GM13976 (cell line): ENCODE data around the gene TPM2.

ENCODE experiments used
- DNase-seq: peaks from one replicate; pipeline ENCODE4 v3.0.0; 2012; ENCODE audit warnings: low spot score
- CTCF ChIP-seq: IDR thresholded peaks from 2 replicates; pipeline ENCODE4 v1.5.1; 2012; ENCODE audit warnings: borderline replicate concordance, mild to moderate bottlenecking; ENCODE audit not compliant: insufficient read depth; ENCODE audit errors: extremely low read depth, missing control alignments, control extremely low read depth
- in situ Hi-C: fragments of 300-500 bp; cut with MboI; formaldehyde crosslinking; loops from one replicate; pipeline ENCODE4 v1.12.0; 2022; ENCODE audit warnings: low sequenced_read_pairs, mixed read lengths, inconsistent platforms; ENCODE audit not compliant: unreplicated experiment

TPM2 gene

GRCh38 chr9:35674025-35674361, 15.7 kb downstream of the TPM2 start:
- in situ Hi-C loops, result no loop called here
- no peak for TF ChIP-seq CTCF
- DNase-seq, result no peak

GRCh38 chr9:35673132-35674024, 16.3 kb downstream of the TPM2 start, which contains the start of gene CA9:
TSS of gene CA9 (plus strand) at chr9:35673928. CDS start at chr9:35673960, 32 bp downstream.
- no peak for TF ChIP-seq CTCF
- no peak for DNase-seq
- in situ Hi-C loops, result no loop called here

- no peak for TF ChIP-seq CTCF
- in situ Hi-C loops, result no loop called here
- DNase-seq, result no peak
Measured at GRCh38 chr9:35669331-35670145, 20.2 kb downstream of the TPM2 start.

GRCh38 chr9:35667939-35668338, 21.8 kb downstream of the TPM2 start:
- in situ Hi-C loops, result no loop called here
- DNase-seq, result no peak

GRCh38 chr9:35666549-35666948, 23.2 kb downstream of the TPM2 start:
- DNase-seq, result no peak
- in situ Hi-C loops, result no loop called here
- TF ChIP-seq CTCF, result no peak

More at GRCh38 chr9:35667939-35668338, 21.8 kb downstream of the TPM2 start:
- TF ChIP-seq CTCF, result no peak

GRCh38 chr9:35666045-35666444, 23.7 kb downstream of the TPM2 start:
- no peak for DNase-seq
- in situ Hi-C loops, result no loop called here
- no peak for TF ChIP-seq CTCF
